CD4-positive, alpha-beta T cell treated with Interleukin-10 for 1 hour (primary cell): Measurements from ENCODE around the gene HSPA9.

ENCODE experiments used
- DNase-seq: peaks from one replicate; pipeline ENCODE4 v3.0.0-alpha.2; 2020

The HSPA9 gene

GRCh38 chr5:138559937-138560336 is 15.3 kb downstream of the HSPA9 start:
- no peak for DNase-seq

- DNase-seq: no peak
Observed at GRCh38 chr5:138557677-138558076, 17.5 kb downstream of the HSPA9 start.

- DNase-seq: no peak
Observed at GRCh38 chr5:138554143-138554542, 21.1 kb downstream of the HSPA9 start.

- DNase-seq: no peak
Observed at GRCh38 chr5:138553437-138554095, 21.6 kb downstream of the HSPA9 start.

GRCh38 chr5:138552657-138553056 is 22.5 kb downstream of the HSPA9 start:
- no peak for DNase-seq

- DNase-seq: no peak
Observed at GRCh38 chr5:138549414-138549813, 25.8 kb downstream of the HSPA9 start.

- DNase-seq: no peak
Observed at GRCh38 chr5:138545919-138546562, 29.2 kb downstream of the HSPA9 start.

- peak; percentile 17 for DNase-seq
Observed at GRCh38 chr5:138544181-138545134, 30.7 kb downstream of the HSPA9 start.

- no peak for DNase-seq
Observed at GRCh38 chr5:138543730-138544104, 31.5 kb downstream of the HSPA9 start.

- peak; percentile 100 for DNase-seq
Observed at GRCh38 chr5:138542956-138543729, 32.1 kb downstream of the HSPA9 start, which contains the start of gene ETF1. ETF1 (minus strand) TSS chr5:138543236; CDS start chr5:138542918, 318 bp downstream.

GRCh38 chr5:138542180-138542955 is 32.8 kb downstream of the HSPA9 start:
- DNase-seq: no peak

- peak; percentile 16 for DNase-seq
Observed at GRCh38 chr5:138541511-138542179, 33.6 kb downstream of the HSPA9 start.

- no peak for DNase-seq
Observed at GRCh38 chr5:138539791-138540190, 35.4 kb downstream of the HSPA9 start.

GRCh38 chr5:138538943-138539627 is 36.1 kb downstream of the HSPA9 start:
- no peak for DNase-seq

- peak; percentile 32 for DNase-seq
Observed at GRCh38 chr5:138536665-138537315, 38.4 kb downstream of the HSPA9 start.

GRCh38 chr5:138536215-138536614 is 39.0 kb downstream of the HSPA9 start:
- no peak for DNase-seq

- no peak for DNase-seq
Observed at GRCh38 chr5:138533973-138534941, 40.9 kb downstream of the HSPA9 start.

- no peak for DNase-seq
Observed at GRCh38 chr5:138529812-138530211, 45.4 kb downstream of the HSPA9 start.
